Right renal pelvis (tissue), 4 donors: ENCODE data around the gene COMTD1. TPM values are rescaled to one million over a fixed set of nuclear protein-coding genes. Genes with fewer than 3 reads are reported as not detected.
"Not testable (repeated sequence)": the region's sequence is repeated elsewhere in the genome, so short reads cannot be mapped to it uniquely, and the experiment has no call there.

Experiments used
- DNase-seq, 4 donors: peaks; one replicate each; pipeline ENCODE4 v3.0.0-alpha.2; 2013; ENCODE audit warnings: low read depth in 4 of 4, low spot score in 3 of 4, missing footprints in 1 of 4
- polyA plus RNA-seq, 4 donors: library from polyadenylated mRNA; unstranded; fragments of 120-200 nt; gene quantifications; one replicate each; pipeline ENCODE4 v1.2.1, GENCODE V29; 2013; ENCODE audit not compliant: insufficient read length in 4 of 4

Gene COMTD1
- polyA plus RNA-seq, 4 donors = 5.4 to 12.3 (median 8.0) TPM

DNA sequence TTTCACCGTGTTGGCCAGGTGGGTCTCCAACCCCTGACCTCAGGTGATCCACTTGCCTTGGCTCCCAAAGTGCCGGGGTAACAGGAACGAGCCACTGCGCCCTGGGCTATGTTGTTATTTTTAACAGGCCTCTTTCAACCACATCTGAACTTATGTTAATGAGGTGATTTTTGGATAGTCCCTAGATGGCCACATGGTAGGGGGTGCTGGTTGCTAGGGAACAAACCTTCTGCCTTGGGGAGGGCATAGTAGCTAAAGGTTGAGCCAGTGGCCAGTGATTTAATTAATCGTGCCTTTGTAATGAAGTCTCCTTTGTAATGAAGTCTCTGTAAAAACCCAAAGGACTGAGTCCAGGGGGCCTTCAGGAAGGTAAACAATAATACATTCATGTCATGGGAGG is 9.1 kb downstream of the COMTD1 start:
- DNase-seq = no peak

- DNase-seq = no peak
Observed at GRCh38 chr10:75226095-75226494, 9.7 kb downstream of the COMTD1 start.

GRCh38 chr10:75223507-75223906 is 12.2 kb downstream of the COMTD1 start:
- no peak for DNase-seq

DNA sequence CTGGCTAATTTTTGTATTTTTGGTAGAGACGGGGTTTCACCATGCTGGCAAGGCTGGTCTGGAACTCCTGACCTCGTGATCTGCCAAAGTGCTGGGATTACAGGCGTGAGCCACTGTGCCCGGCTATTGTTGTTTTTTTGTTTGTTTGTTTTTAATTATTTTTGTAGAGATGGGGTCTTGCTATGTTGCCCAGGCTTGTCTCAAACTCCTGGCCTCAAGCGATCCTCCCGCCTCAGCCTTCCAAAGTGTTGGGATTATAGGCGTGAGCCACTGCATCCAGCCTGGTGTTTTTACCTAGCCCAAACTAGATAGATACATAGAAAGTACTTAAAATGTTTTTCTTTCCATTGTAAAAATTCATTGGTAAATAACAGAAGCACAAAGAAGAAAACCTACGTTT is 14.3 kb downstream of the COMTD1 start:
- not testable (repeated sequence) for DNase-seq

GRCh38 chr10:75220274-75220673 is 15.5 kb downstream of the COMTD1 start:
- no peak for DNase-seq

- DNase-seq = no peak
Observed at GRCh38 chr10:75212343-75212742, 23.4 kb downstream of the COMTD1 start.

GRCh38 chr10:75211007-75211691 is 24.6 kb downstream of the COMTD1 start:
- no peak for DNase-seq

DNA sequence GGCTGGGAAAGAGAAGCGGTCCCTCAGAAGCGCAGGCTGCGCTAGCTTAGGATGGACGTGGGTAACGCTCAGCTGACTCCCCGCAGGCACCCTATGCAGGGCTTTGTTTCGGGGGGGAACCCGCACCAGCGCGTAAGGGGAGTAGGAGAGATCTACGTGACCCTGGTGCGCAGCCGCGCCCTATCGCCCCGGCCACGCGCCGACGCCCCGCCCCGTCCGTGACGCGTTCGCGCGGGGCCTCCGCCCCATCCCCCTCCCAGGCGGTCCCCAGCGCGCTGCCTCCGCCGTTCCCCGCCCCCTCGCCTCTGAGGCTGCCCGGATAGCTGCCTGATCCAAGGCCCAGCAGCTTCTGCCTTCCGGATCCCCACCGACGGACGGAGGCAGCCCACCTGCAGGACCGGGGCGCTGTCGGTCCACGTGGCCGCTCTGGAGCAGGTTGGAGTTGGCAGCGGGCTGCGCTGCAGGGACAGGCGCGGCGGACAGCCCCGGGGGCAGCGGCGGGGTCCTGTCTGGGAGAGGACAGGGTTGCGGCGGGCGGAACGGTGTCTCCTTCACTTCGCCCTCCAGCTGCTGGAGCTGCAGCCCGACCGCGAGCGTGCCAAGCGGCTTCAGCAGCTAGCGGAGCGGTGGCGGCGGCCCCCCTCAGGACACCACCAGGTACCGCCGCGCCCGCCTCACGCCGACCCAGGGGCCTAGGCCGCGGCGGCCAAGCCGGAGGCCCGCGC is 25.3 kb downstream of the COMTD1 start, which contains the start of gene VDAC2:
TSS of gene VDAC2 (plus strand) at position 515 of the 725 bp plus-strand sequence. CDS start 363 bp downstream, outside the sequence.
- peak in 3 of 4 donors; percentile 79 to 91 (median 83) for DNase-seq

- no peak for DNase-seq
Observed at GRCh38 chr10:75209921-75210281, 25.9 kb downstream of the COMTD1 start.

DNA sequence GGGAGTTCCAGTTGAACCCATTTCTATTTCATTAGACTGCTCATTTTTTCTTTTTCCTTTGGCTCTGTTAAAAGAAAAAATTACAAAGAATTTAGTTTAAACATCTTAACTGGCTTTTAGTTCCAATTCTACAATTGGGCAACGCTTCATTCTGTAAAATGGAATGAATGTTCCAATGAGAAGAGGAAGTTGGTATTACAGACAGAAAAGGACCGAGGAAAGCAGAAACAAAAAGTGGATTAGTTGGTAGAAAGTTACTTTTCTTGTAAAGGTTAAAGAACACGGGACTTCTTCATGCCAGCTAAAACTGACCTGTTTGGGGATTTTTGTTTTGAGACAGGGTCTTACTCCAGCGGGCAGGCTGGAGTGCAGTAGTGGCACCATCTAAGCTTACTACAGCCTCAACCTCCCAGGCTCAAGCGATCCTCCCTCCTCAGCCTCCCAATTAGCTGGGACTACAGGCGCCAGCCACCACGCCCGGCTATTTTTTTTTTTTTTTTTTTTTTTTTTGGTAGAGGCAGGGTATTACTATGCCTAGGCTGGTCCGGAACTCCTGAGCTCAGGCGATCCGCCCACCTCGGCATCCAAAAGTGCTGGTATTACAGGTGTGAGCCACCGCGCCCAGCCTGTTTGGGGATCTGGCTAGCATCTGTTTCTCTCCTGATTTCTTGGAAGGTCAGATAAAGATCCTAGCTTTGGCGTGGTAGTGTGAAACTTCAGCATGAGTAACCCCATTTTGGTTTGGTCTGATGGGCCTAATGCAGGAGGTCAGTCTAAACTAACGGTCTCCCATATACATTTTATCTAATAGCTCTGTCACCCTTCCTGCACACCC is 26.5 kb downstream of the COMTD1 start:
- DNase-seq = no peak

GRCh38 chr10:75208181-75208580 is 27.6 kb downstream of the COMTD1 start:
- no peak for DNase-seq

GRCh38 chr10:75207857-75208144 is 28.0 kb downstream of the COMTD1 start:
- DNase-seq = no peak

GRCh38 chr10:75207079-75207856 is 28.5 kb downstream of the COMTD1 start:
- DNase-seq = no peak

DNA sequence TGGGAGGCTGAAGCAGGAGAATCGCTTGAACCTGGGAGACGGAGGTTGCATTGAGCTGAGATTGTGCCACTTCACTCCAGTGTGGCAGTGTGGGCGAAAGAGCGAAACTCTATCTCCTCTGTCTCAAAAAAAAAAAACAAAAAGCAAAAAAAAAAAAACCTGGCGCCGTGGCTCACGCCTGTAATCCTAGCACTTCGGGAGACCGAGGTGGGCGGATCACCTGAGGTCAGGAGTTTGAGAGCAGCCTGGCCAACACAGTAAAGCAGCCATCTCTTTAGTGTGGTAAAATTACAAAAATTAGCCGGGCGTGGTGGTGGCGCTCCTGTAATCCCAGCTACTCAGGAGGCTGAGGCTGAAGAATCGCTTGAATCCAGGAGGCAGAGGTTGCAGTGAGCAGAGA is 29.1 kb downstream of the COMTD1 start:
- not testable (repeated sequence) for DNase-seq

- DNase-seq = no peak
Observed at GRCh38 chr10:75205908-75206307, 29.8 kb downstream of the COMTD1 start.

DNA sequence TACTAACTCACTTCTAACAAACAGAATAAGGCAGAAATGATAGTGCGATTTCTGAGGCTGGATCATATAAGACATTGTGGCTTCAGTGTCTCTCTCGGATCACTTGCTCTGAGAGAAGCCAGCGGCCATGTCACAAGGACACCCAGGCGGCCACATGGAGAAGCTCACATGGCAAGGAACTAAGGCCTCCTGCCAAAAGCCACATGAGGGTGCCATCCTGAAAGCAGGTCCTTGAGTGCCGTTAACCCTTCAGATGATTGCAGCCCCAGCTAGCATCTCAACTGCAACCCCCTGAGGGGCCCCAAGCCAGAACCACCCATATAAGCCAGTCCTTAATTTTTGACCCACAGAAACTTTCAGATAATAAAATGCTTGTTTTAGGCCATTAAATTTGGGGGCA is 32.0 kb downstream of the COMTD1 start:
- no peak for DNase-seq

- DNase-seq = not testable (repeated sequence)
Observed at GRCh38 chr10:75203046-75203620, 32.6 kb downstream of the COMTD1 start.

DNA sequence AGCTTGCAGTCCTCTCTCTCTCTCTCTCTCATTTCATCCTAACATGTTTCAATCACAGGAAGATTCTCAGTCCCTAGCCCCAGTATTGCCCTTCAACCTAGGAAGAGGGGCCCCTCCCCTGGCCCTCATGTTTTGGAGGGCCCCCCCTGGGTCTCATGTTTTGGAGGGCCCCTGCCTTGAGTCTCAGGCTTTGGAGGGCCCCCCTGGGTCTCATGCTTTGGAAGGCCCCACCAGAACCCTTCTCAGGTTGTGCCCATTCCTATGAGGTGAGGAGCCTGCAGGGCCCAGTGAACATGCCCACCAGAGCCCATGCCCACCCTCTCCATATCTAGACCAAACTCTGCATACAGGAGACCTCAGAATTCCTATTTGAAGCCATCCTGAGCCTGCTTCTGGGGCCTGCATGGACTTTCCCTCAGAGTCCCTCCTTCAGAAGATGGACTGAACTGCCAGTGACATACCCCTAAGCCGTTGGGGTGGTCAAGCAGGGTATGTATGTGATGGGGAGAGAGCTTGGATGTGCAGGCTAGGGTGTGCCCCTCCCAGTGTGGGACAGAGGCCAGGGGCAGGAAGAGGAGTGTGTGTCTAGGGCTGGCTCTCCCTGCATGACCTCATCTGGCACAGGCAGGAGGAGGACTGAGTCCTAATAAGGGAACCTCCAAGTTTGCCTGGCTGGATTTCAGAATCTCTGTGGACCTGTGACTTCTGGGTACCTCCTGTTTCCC is 33.3 kb downstream of the COMTD1 start:
- no peak for DNase-seq

DNA sequence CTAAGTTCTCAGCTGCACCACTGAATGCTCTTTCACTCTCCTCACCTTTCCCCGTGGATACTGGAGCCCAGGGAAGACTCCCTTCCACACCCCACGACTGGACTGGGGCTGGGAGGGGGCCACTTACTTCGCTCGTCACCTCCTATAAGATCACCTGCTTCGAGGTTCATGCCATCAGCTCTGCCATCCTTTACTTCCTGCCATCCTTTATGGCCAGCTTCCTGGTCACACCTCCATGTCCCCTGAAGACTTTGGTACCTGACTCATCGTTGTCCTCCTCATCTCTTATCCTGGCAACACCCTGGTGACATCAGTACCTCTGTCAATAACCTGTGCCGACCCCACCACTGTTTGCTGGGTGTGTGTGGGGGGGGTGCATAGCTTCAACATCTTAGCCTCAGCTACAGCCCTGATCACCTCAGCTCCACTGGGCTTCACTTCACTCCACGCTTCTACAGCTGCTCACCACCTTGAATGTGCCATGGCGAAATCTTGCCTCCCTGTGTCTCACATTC is 33.9 kb downstream of the COMTD1 start:
- DNase-seq = no peak
